Neural cell (in vitro differentiated cells): ENCODE data around the gene HS2ST1. TPM values are rescaled to one million over a fixed set of nuclear protein-coding genes. Genes with fewer than 3 reads are reported as not detected.

ENCODE experiments used
- H2AFZ ChIP-seq: fragments of 200-600, 300-800 bp; sonication (generic), shearing (Covaris generic); 2 replicates; pipeline ENCODE4 v1.6.0; 2014; ENCODE audit warnings: low read depth, mild to moderate bottlenecking, antibody characterized with exemption, low read length, moderate library complexity
- H3F3A ChIP-seq: fragments of 200-600 bp; shearing (Covaris generic); 2 replicates; pipeline ENCODE4 v1.6.1; 2016; ENCODE audit warnings: mild to moderate bottlenecking, moderate library complexity, mixed read lengths, antibody characterized with exemption, low read length; ENCODE audit not compliant: insufficient read depth, poor library complexity, severe bottlenecking
- H3K27ac ChIP-seq: fragments of 200-600, 300-800 bp; sonication (generic), shearing (Covaris generic); 2 replicates; pipeline ENCODE4 v1.5.1; 2014; ENCODE audit warnings: mild to moderate bottlenecking, low read length, moderate library complexity
- H3K27me3 ChIP-seq: fragments of 300-800, 200-600 bp; sonication (generic), shearing (Covaris generic); 2 replicates; pipeline ENCODE4 v1.6.0; 2014; ENCODE audit warnings: mild to moderate bottlenecking, low read depth, low read length, moderate library complexity; ENCODE audit not compliant: insufficient read depth
- H3K36me3 ChIP-seq: fragments of 300-800, 200-600 bp; sonication (generic), shearing (Covaris generic); 2 replicates; pipeline ENCODE4 v1.5.1; 2014; ENCODE audit warnings: mild to moderate bottlenecking, antibody characterized with exemption, low read length, moderate library complexity; ENCODE audit not compliant: insufficient read depth
- H3K4me2 ChIP-seq: fragments of 300-800, 200-600 bp; sonication (generic), shearing (Covaris generic); 2 replicates; pipeline ENCODE4 v1.6.0; 2014; ENCODE audit warnings: mild to moderate bottlenecking, low read length
- H3K4me3 ChIP-seq: fragments of 300-800, 200-600 bp; sonication (generic), shearing (Covaris generic); 2 replicates; pipeline ENCODE4 v1.5.1; 2014; ENCODE audit warnings: mild to moderate bottlenecking, low read length, moderate library complexity
- H3K79me2 ChIP-seq: fragments of 200-600 bp; shearing (Covaris generic); replicated peaks from 2 replicates; pipeline ENCODE4 v1.6.0; 2014; ENCODE audit warnings: mild to moderate bottlenecking, low read length, moderate library complexity; ENCODE audit not compliant: insufficient read depth
- H3K9ac ChIP-seq: fragments of 300-800, 200-600 bp; sonication (generic), shearing (Covaris generic); 2 replicates; pipeline ENCODE4 v1.6.1; 2016; ENCODE audit warnings: mild to moderate bottlenecking, low read length, mixed read lengths
- H3K9me2 ChIP-seq: fragments of 200-600 bp; shearing (Covaris generic); 2 replicates; pipeline ENCODE4 v1.6.1; 2016; ENCODE audit warnings: mild to moderate bottlenecking, low read length, mixed read lengths; ENCODE audit not compliant: insufficient read depth
- H3K9me3 ChIP-seq: fragments of 200-600, 300-800 bp; sonication (generic), shearing (Covaris generic); 2 replicates; pipeline ENCODE4 v1.6.1; 2016; ENCODE audit warnings: mild to moderate bottlenecking, mixed run types, low read length, moderate library complexity, mixed read lengths
- H4K20me1 ChIP-seq: fragments of 200-600 bp; shearing (Covaris generic); 2 replicates; pipeline ENCODE4 v1.6.1; 2016; ENCODE audit warnings: mild to moderate bottlenecking, mixed run types; ENCODE audit not compliant: insufficient read depth
- CTCF ChIP-seq: fragments of 450-650 bp; IDR thresholded peaks from 2 replicates; pipeline ENCODE4 v1.5.1; 2014; ENCODE audit warnings: antibody characterized with exemption, mild to moderate bottlenecking, moderate library complexity; ENCODE audit not compliant: poor library complexity, severe bottlenecking
- EP300 ChIP-seq: fragments of 450-650 bp; conservative IDR thresholded peaks from 2 replicates; pipeline ENCODE4 v1.6.1; 2014; ENCODE audit warnings: antibody characterized with exemption, mild to moderate bottlenecking, moderate library complexity; ENCODE audit not compliant: poor library complexity, severe bottlenecking
- EZH2 ChIP-seq: fragments of 200-600, 300-800 bp; shearing (Covaris generic), sonication (generic); IDR thresholded peaks from 2 replicates; pipeline ENCODE4 v1.6.1; 2014; ENCODE audit warnings: antibody characterized with exemption, low read length, borderline replicate concordance, mild to moderate bottlenecking; ENCODE audit not compliant: insufficient read depth, poor library complexity, severe bottlenecking
- MXI1 ChIP-seq: fragments of 450-650 bp; conservative IDR thresholded peaks from 2 replicates; pipeline ENCODE4 v1.6.1; 2014; ENCODE audit warnings: antibody characterized with exemption, mild to moderate bottlenecking; ENCODE audit not compliant: poor library complexity, severe bottlenecking
- POLR2AphosphoS5 ChIP-seq: IDR thresholded peaks from 2 replicates; pipeline ENCODE4 v1.6.1; 2012
- RAD21 ChIP-seq: fragments of 450-650 bp; conservative IDR thresholded peaks from 2 replicates; pipeline ENCODE4 v1.6.1; 2014; ENCODE audit warnings: antibody characterized with exemption, mild to moderate bottlenecking, moderate library complexity
- REST ChIP-seq: IDR thresholded peaks from 2 replicates; pipeline ENCODE4 v1.6.1; 2012; ENCODE audit warnings: borderline replicate concordance
- SMC3 ChIP-seq: fragments of 450-650 bp; conservative IDR thresholded peaks from 2 replicates; pipeline ENCODE4 v1.6.1; 2014; ENCODE audit warnings: antibody characterized with exemption, mild to moderate bottlenecking, moderate library complexity; ENCODE audit not compliant: poor library complexity
- TAF1 ChIP-seq: IDR thresholded peaks from 2 replicates; pipeline ENCODE4 v1.6.1; 2012; ENCODE audit warnings: low read depth
- polyA plus RNA-seq: library from polyadenylated mRNA; depleted of rRNA; stranded (reverse); fragments of >200 nt; gene quantifications from 2 replicates; pipeline ENCODE4 v1.2.3, GENCODE V29; 2014

The HS2ST1 gene
- polyA plus RNA-seq, 1 donor from 2014 or later: 24.7 TPM

DNA sequence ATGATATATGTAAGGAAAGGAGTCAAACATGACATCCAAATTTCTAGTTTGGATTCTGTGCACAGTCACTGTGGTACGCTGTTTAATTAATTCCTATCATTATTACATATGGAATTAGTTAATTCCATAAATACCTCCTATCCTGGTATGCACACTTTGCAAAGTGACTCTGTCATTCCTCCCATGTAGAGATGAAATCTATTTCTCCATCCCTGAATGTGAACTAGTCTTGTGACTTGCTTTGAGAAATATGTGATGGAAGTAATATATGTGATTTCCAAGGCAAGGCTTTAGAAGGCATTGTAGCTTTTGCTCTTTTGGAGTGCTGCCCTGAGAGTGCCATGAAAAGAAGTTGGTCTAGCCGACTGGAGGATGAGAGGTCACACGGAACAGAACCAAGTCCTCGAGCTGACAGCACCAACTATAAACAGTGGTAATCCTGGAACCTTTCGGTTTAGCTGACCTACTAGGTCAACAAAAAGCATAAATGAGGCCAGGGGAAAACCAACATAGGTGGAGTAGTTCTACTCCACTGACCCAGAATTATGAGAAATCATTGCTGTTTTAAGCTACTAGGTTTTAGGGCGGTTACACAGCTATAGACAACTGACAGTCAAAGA lies 2.0 kb upstream of the HS2ST1 start:
- peaks cover 67% of the 10 kb centered on the region for H3K79me2 ChIP-seq
- no peaks in the 10 kb centered on the region for H3K9me2 ChIP-seq
- peak overlapping the region; percentile 75 for H3K4me3 ChIP-seq
- H4K20me1 ChIP-seq: no peaks in the 10 kb centered on the region
- TF ChIP-seq EP300: no peak
- no peak for TF ChIP-seq EZH2
- TF ChIP-seq CTCF: no peak
- no peaks in the 10 kb centered on the region for H3K9me3 ChIP-seq
- H3K27me3 ChIP-seq: no peaks in the 10 kb centered on the region
- H3F3A ChIP-seq: no peaks in the 10 kb centered on the region
- peak overlapping the region; percentile 88 for H3K9ac ChIP-seq
- H2AFZ ChIP-seq: no peak overlapping the region
- H3K36me3 ChIP-seq: no peaks in the 10 kb centered on the region
- no peak overlapping the region for H3K27ac ChIP-seq
- peak overlapping the region; percentile 62 for H3K4me2 ChIP-seq

DNA sequence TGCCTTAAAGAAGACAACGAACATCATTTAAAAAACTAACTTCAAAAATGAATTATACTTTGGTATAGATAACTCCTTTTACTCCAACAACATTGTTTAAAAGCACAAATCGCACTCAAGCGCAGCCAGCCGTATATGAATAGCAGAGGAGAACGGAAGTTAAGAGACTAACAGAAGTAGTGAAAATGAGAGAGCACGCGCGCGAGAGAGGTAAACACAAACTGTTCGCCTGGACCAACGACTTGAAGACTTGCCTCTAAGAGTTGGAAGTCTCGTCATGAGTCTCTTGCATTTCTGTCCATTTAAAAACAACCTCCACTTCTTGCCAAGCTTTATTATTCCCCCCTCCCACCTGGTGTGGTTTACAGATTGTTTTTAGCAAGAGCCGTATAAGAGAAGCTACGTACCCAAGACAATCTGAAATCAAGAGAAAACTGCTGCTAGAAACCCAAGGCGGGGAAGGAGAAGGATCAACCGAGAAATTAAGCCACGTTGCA lies 988 bp upstream of the HS2ST1 start:
- Histone ChIP-seq H3K9ac (peak overlapping the region; percentile 88), H4K20me1 (no peaks in the 10 kb centered on the region), H3K4me2 (peak overlapping the region; percentile 62), H3K79me2 (peaks cover 67% of the 10 kb centered on the region), H3K9me3 (no peaks in the 10 kb centered on the region), H3K27me3 (no peaks in the 10 kb centered on the region), H3K36me3 (no peaks in the 10 kb centered on the region), H3K9me2 (no peaks in the 10 kb centered on the region), H2AFZ (peak overlapping the region; percentile 73), H3K4me3 (peak overlapping the region; percentile 75), H3K27ac (peak overlapping the region; percentile 90), H3F3A (no peaks in the 10 kb centered on the region)
- no peak for TF ChIP-seq SMC3
- TF ChIP-seq TAF1: no peak
- TF ChIP-seq MXI1: no peak
- TF ChIP-seq RAD21: no peak
- TF ChIP-seq EZH2: no peak
- no peak for TF ChIP-seq REST
- TF ChIP-seq POLR2AphosphoS5: no peak
- TF ChIP-seq CTCF: no peak
- TF ChIP-seq EP300: no peak
